Uterus (tissue), 4 donors: ENCODE data around the gene ZNF273. TPM values are rescaled to one million over a fixed set of nuclear protein-coding genes. Genes with fewer than 3 reads are reported as not detected.
A peak's percentile ranks its signal among the peaks of the same experiment; 100 is the strongest.

Experiments
- DNase-seq, 2 donors: peaks; one replicate each; pipeline ENCODE4 v3.0.0-alpha.2; 2019 to 2020
- H3K27ac ChIP-seq, 2 donors: fragments of 200-600 bp; sonication (generic); 1 replicate in 1 of 2; 2 replicates in 1 of 2; pipeline ENCODE4 v1.5.1; 2016 to 2018
- H3K27me3 ChIP-seq, 2 donors: fragments of 200-600 bp; sonication (generic); one replicate each; pipeline ENCODE4 v1.5.1; 2018 to 2019; ENCODE audit warnings: control low read depth in 1 of 2
- H3K36me3 ChIP-seq, 2 donors: fragments of 200-600 bp; sonication (generic); one replicate each; pipeline ENCODE4 v1.5.1; 2019; ENCODE audit warnings: control low read depth in 1 of 2
- H3K4me1 ChIP-seq, 2 donors: fragments of 200-600 bp; sonication (generic); one replicate each; pipeline ENCODE4 v1.5.1; 2018 to 2019; ENCODE audit warnings: control low read depth in 1 of 2
- H3K4me3 ChIP-seq, 2 donors: fragments of 200-600 bp; sonication (generic); 1 replicate in 1 of 2; 2 replicates in 1 of 2; pipeline ENCODE4 v1.5.1; 2018 to 2019; ENCODE audit warnings: mild to moderate bottlenecking in 1 of 2
- H3K9me3 ChIP-seq, 2 donors: fragments of 200-600 bp; sonication (generic); one replicate each; pipeline ENCODE4 v1.5.1; 2019; ENCODE audit warnings: control low read depth in 1 of 2
- POLR2A ChIP-seq, 2 donors: fragments of 450-650 bp; IDR thresholded peaks; one replicate each; pipeline ENCODE4 v1.6.1; 2016; ENCODE audit warnings: antibody characterized with exemption in 2 of 2, mild to moderate bottlenecking in 1 of 2, moderate library complexity in 1 of 2
- intact Hi-C: fragments of 100-400 bp; cut with DNase I; formaldehyde crosslinking; loops from one replicate; pipeline ENCODE4 v1.15.1; 2023; ENCODE audit warnings: low total_unique reads
- total RNA-seq, 4 donors: library from RNA; depleted of rRNA in 3 of 4; stranded (reverse); fragments of >200 nt in 3 of 4; gene quantifications; one replicate each; pipeline versions ENCODE4 v1.1.0 to v1.2.4, GENCODE V29; 2014 to 2023
- TF ChIP-seq, protein P1 (sequence below), 4 experiments: fragments of 200-600 bp in 2 of 4; fragments of 450-650 bp in 2 of 4; sonication (generic) in 2 of 4; IDR thresholded peaks; one replicate each; pipeline ENCODE4 v1.5.1; 2016 to 2019; ENCODE audit warnings: antibody characterized with exemption in 4 of 4, mild to moderate bottlenecking in 2 of 4, moderate library complexity in 1 of 4
- donor health status: DM: yes; HTN: yes; CAD: no.

ZNF273 gene
- total RNA-seq, 4 donors from 2014 or later: 1.5 to 21.8 (median 8.0) TPM

DNA sequence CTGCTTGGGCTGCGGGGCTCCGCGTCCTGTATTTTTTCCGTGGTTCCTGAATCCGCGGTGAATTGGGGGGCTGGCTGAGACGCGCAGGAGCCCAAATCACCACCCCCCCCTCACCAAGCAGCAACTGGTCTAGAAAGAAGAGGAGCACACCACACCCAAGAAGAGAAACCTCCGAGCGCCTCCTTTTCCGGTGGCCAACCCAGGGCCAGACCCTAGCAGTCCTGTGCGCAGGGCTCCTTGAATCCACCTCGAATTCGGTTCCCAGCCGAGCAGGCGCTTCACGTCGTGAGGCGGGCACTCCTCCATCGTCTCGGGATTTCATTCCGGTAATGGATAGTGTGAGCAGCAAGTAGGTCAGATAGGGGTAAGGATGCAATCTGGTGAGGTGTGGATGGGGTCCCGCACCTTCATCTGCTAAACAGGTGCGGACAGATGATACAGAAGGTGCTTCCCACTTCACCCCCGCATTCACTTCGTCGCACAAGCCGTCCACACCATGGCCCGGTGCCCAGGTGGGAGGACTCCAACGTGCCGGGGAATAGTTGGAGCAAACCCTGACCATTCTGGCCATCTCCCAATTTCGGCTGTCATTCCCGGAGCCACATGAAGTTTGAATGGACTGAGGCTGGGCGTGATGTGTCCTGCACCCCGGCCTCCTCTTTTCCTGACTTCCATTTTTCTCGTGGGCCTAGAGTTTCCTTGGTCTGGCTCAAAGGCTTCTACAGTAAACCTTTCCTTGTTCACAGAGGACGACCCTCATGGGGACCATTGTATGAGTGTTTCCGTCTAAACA is 19.8 kb upstream of the ZNF273 start:
- H3K36me3 ChIP-seq: no peaks in the 10 kb centered on the region
- H3K27ac ChIP-seq: no peak overlapping the region
- no peak for TF ChIP-seq POLR2A (IDR thresholded peaks at IDR 0.05)
- TF ChIP-seq, protein P1, sequence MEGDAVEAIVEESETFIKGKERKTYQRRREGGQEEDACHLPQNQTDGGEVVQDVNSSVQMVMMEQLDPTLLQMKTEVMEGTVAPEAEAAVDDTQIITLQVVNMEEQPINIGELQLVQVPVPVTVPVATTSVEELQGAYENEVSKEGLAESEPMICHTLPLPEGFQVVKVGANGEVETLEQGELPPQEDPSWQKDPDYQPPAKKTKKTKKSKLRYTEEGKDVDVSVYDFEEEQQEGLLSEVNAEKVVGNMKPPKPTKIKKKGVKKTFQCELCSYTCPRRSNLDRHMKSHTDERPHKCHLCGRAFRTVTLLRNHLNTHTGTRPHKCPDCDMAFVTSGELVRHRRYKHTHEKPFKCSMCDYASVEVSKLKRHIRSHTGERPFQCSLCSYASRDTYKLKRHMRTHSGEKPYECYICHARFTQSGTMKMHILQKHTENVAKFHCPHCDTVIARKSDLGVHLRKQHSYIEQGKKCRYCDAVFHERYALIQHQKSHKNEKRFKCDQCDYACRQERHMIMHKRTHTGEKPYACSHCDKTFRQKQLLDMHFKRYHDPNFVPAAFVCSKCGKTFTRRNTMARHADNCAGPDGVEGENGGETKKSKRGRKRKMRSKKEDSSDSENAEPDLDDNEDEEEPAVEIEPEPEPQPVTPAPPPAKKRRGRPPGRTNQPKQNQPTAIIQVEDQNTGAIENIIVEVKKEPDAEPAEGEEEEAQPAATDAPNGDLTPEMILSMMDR (IDR thresholded peaks at IDR 0.05): no peak
- H3K4me3 ChIP-seq: peak overlapping the region; percentile 28 to 29
- H3K27me3 ChIP-seq: no peaks in the 10 kb centered on the region
- DNase-seq: no peak
- H3K9me3 ChIP-seq: no peaks in the 10 kb centered on the region
- intact Hi-C loops: no loop called here
- no peaks in the 10 kb centered on the region for H3K4me1 ChIP-seq

DNA sequence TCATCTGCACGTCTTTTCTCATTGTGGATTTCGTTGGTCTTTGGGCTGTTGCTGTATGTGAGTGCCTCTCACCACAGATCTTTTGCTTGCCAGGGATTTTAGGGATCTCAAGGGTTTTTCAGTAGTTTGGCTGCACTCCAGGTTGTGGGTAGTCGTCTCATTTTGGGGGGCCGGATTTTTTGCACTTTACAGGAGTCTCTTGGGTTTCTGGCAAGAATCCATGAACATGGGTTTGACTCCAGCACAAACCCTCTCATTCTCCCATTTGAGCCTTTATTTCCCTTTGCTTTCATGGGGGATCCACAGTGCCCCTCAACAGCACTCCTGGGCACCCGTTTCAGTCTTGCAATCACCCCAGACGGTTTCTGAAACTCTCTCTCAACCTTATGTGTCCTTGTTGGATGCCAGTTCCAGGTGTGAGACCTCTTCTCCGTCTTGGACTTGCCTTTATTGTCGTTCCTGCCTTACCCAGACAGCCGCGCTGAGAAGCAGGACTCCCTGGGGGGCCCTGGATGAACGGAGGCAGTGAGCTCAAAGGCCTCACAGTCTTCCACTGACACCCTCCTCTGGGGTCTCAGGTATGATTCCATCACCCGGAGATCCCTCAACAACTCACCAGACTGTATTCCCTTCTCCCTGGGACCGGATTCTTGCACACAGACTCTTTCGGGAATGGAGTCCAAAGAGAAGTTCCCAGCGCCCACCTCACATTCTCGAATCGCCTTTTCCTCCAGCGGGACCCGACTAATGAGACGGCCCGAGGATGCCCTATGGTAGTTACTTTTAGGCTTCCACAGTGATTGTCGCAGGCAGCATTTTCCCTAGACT is 18.8 kb upstream of the ZNF273 start:
- no peak for DNase-seq
- no peak for TF ChIP-seq POLR2A (IDR thresholded peaks at IDR 0.05)
- TF ChIP-seq, protein P1 (IDR thresholded peaks at IDR 0.05): no peak
- intact Hi-C loops: no loop called here

DNA sequence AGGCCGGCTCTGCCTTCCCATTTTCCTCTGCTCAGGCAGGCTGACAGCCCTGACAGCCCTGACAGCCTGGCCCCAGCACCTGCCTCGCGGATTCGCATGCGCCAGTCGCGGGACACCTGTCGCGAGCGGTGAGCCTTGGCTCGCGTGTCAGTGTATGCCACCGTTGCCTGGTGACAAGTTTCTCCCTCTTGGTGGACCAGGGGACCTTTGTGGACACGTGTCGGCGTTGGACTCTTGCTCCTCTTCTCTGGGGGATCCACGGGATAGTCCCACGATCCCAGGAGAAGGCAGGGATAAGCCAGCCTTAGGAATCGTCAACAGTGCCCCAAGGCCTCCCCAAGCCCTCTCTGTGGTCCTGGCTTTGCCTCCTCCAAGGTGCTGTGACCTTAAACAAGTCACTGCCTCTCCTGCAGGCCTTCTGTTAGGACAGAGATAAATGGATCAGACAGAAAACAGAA is 18.1 kb upstream of the ZNF273 start:
- Histone ChIP-seq H3K4me1 (peaks cover 0 to 7% of the 10 kb centered on the region in 2 donors), H3K9me3 (no peaks in the 10 kb centered on the region), H3K27me3 (no peaks in the 10 kb centered on the region), H3K36me3 (no peaks in the 10 kb centered on the region), H3K27ac (no peak overlapping the region), H3K4me3 (no peak overlapping the region)
- no peak for DNase-seq
- intact Hi-C loops: no loop called here
- TF ChIP-seq POLR2A (IDR thresholded peaks at IDR 0.05): no peak
- TF ChIP-seq, protein P1 (IDR thresholded peaks at IDR 0.05): no peak

More for the DNA sequence above, 18.8 kb upstream of the ZNF273 start:
- Histone ChIP-seq H3K27me3 (no peaks in the 10 kb centered on the region), H3K4me3 (no peak overlapping the region), H3K9me3 (no peaks in the 10 kb centered on the region), H3K27ac (no peak overlapping the region), H3K4me1 (peaks cover 0 to 2% of the 10 kb centered on the region in 2 donors), H3K36me3 (no peaks in the 10 kb centered on the region)

DNA sequence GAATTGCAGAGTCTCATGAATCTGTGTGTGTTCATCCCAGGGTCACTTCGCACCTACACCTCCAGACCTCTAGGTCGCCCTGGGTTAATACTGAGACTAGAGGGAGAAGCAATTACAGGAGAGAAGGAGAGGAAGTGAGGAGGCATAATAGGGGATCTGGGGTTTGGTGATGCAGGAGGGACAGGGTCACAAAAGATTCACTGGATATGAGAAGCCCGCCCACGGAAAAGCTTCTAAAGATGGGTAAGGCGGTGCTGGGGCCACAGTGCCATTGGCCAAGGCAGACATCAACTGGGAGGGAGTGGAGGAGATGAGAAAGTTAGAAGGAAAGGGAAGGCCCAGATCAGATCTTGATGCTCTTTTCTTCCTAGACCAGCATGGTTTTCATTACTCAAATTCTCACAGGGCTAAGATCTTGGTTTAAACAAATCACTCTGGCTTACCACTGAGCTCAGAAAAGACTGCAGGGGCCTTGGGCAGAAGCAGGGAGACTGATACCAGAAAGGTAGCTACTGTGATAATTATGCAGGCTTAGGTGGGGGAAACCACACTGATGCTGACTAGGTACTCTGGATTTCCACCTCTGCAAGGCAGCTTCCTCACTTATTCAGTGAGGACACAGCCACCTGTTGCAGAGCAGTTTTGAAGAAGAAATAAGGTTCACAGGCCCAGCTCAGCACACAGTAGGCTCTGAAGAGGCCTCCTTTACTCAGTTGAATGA is 17.4 kb upstream of the ZNF273 start:
- Histone ChIP-seq H3K36me3 (no peaks in the 10 kb centered on the region), H3K4me1 (peaks cover 0 to 7% of the 10 kb centered on the region in 2 donors), H3K27ac (no peak overlapping the region), H3K4me3 (no peak overlapping the region), H3K9me3 (no peaks in the 10 kb centered on the region), H3K27me3 (no peaks in the 10 kb centered on the region)
- no peak for DNase-seq
- TF ChIP-seq, protein P1 (IDR thresholded peaks at IDR 0.05): no peak
- no peak for TF ChIP-seq POLR2A (IDR thresholded peaks at IDR 0.05)
- intact Hi-C loops: no loop called here
